GM12878 (cell line): ENCODE measurements around the gene UNC119. TPM values are rescaled to one million over a fixed set of nuclear protein-coding genes. Genes with fewer than 3 reads are reported as not detected.

Experiments
- BHLHE40 ChIP-seq, 2 experiments: fragments of 450-650 bp in 1 of 2; IDR thresholded peaks; 2 replicates each; pipeline ENCODE4 v1.6.1; 2011 to 2017; ENCODE audit warnings: low read depth in 2 of 2, borderline replicate concordance in 1 of 2, improper control_type of control experiment in 1 of 2, low read length in 1 of 2, mild to moderate bottlenecking in 1 of 2
- ESRRA ChIP-seq: IDR thresholded peaks from 2 replicates; pipeline ENCODE4 v1.6.1; 2012; ENCODE audit warnings: mild to moderate bottlenecking, low read length, improper control_type of control experiment
- FOS ChIP-seq: IDR thresholded peaks from 3 replicates; pipeline ENCODE4 v1.6.1; 2011; ENCODE audit warnings: borderline replicate concordance; ENCODE audit not compliant: insufficient read length; ENCODE audit errors: extremely low read depth
- FOXK2 ChIP-seq: fragments of 450-650 bp; IDR thresholded peaks from 2 replicates; pipeline ENCODE4 v1.6.1; 2017; ENCODE audit warnings: mild to moderate bottlenecking, moderate library complexity
- GABPA ChIP-seq: IDR thresholded peaks from 2 replicates; pipeline ENCODE4 v1.6.1; 2014; ENCODE audit warnings: antibody characterized with exemption, low read depth, mild to moderate bottlenecking, inconsistent platforms
- HDAC2 ChIP-seq: fragments of 200-600 bp; sonication (generic); IDR thresholded peaks from 2 replicates; pipeline ENCODE4 v1.6.1; 2017
- IRF4 ChIP-seq: IDR thresholded peaks from 2 replicates; pipeline ENCODE4 v1.6.1; 2011; ENCODE audit warnings: low read depth, low read length
- KDM1A ChIP-seq: fragments of 200-600 bp; sonication (generic); IDR thresholded peaks from 2 replicates; pipeline ENCODE4 v1.6.1; 2016; ENCODE audit warnings: borderline replicate concordance
- NFIC ChIP-seq: IDR thresholded peaks from 2 replicates; pipeline ENCODE4 v1.6.1; 2012; ENCODE audit warnings: low read depth, mild to moderate bottlenecking, inconsistent platforms, low read length, moderate library complexity
- NR2C2 ChIP-seq: IDR thresholded peaks from 2 replicates; pipeline ENCODE4 v1.6.1; 2011; ENCODE audit warnings: borderline replicate concordance, low read depth; ENCODE audit not compliant: control insufficient read depth, insufficient read length
- RFX5 ChIP-seq: IDR thresholded peaks from 2 replicates; pipeline ENCODE4 v1.6.1; 2011; ENCODE audit warnings: low read depth, low read length, improper control_type of control experiment
- SREBF1 ChIP-seq: IDR thresholded peaks from 2 replicates; pipeline ENCODE4 v1.6.1; 2012; ENCODE audit warnings: mild to moderate bottlenecking, low read length
- TAF1 ChIP-seq: IDR thresholded peaks from 2 replicates; pipeline ENCODE4 v1.6.1; 2011; ENCODE audit warnings: mild to moderate bottlenecking, low read depth, low read length, borderline replicate concordance
- TARDBP ChIP-seq: IDR thresholded peaks from 2 replicates; pipeline ENCODE4 v1.6.1; 2016; ENCODE audit warnings: borderline replicate concordance
- TCF7 ChIP-seq: IDR thresholded peaks from 2 replicates; pipeline ENCODE4 v1.6.1; 2014; ENCODE audit warnings: antibody characterized with exemption, borderline replicate concordance
- WRNIP1 ChIP-seq: IDR thresholded peaks from 2 replicates; pipeline ENCODE4 v1.6.1; 2011; ENCODE audit warnings: low read depth, low read length, improper control_type of control experiment, borderline replicate concordance
- YY1 ChIP-seq: IDR thresholded peaks from 2 replicates; pipeline ENCODE4 v1.6.1; 2011; ENCODE audit warnings: low read depth, mild to moderate bottlenecking, low read length
- ZBED1 ChIP-seq: IDR thresholded peaks from 2 replicates; pipeline ENCODE4 v1.6.1; 2016; ENCODE audit warnings: borderline replicate concordance
- ZNF24 ChIP-seq: fragments of 450-650 bp; IDR thresholded peaks from 2 replicates; pipeline ENCODE4 v1.6.1; 2017; ENCODE audit warnings: antibody characterized with exemption, mild to moderate bottlenecking
- ZNF274 ChIP-seq: IDR thresholded peaks from one replicate; pipeline ENCODE4 v1.8.0; 2011; ENCODE audit not compliant: insufficient read length, insufficient read depth
- ZZZ3 ChIP-seq: IDR thresholded peaks from 2 replicates; pipeline ENCODE4 v1.6.1; 2011; ENCODE audit warnings: low read depth; ENCODE audit not compliant: control insufficient read depth, insufficient read length
- polyA plus RNA-seq, 11 experiments: library from polyadenylated mRNA; depleted of rRNA in 4 of 11; unstranded in 6 of 11; stranded (reverse) in 5 of 11; fragments of >200 nt; fragmentation: Nextera tagmentation in 4 of 11; fragmentation: Illumina TruSeq in 1 of 11; extraction: Ambion mirVana in 4 of 11; extraction: Trizol in 1 of 11; gene quantifications; 1 replicate in 1 of 11; 2 replicates in 10 of 11; pipeline versions ENCODE4 v1.2.1 to v1.2.3, GENCODE V29; 2011 to 2016; ENCODE audit warnings: inconsistent platforms in 2 of 11, missing spikeins in 2 of 11, low read depth in 1 of 11
- total RNA-seq, 4 experiments: library from RNA; depleted of rRNA in 3 of 4; stranded (reverse); fragments of >200 nt in 3 of 4; fragmentation: Illumina TruSeq in 1 of 4; extraction: Trizol in 1 of 4; gene quantifications; 2 replicates each; pipeline versions ENCODE4 v1.2.1 to v1.2.3, GENCODE V29; 2013 to 2021
- TF ChIP-seq, protein P1 (sequence below): IDR thresholded peaks from 2 replicates; pipeline ENCODE4 v1.6.1; 2011; ENCODE audit warnings: borderline replicate concordance, low read depth, mild to moderate bottlenecking, moderate library complexity, mixed read lengths, low read length; ENCODE audit not compliant: insufficient read depth; ENCODE audit errors: extremely low read length
- TF ChIP-seq, protein P2 (sequence below): IDR thresholded peaks from 2 replicates; pipeline ENCODE4 v1.6.1; 2011; ENCODE audit warnings: mild to moderate bottlenecking, low read depth, low read length, moderate library complexity; ENCODE audit not compliant: insufficient replicate concordance
- TF ChIP-seq, protein P3 (sequence below): IDR thresholded peaks from 2 replicates; pipeline ENCODE4 v1.6.1; 2012; ENCODE audit warnings: low read depth, low read length, improper control_type of control experiment
- TF ChIP-seq, protein P4 (sequence below): fragments of 450-650 bp; IDR thresholded peaks from 2 replicates; pipeline ENCODE4 v1.6.1; 2018; ENCODE audit warnings: borderline replicate concordance, mild to moderate bottlenecking; ENCODE audit not compliant: partially characterized antibody

Gene UNC119
- total and polyA plus RNA-seq, 10 of the 15 experiments (the other 5 are each of a cell fraction or from before 2014, with no cell fraction given), result 2.7 to 436 (median 57.8) TPM

DNA sequence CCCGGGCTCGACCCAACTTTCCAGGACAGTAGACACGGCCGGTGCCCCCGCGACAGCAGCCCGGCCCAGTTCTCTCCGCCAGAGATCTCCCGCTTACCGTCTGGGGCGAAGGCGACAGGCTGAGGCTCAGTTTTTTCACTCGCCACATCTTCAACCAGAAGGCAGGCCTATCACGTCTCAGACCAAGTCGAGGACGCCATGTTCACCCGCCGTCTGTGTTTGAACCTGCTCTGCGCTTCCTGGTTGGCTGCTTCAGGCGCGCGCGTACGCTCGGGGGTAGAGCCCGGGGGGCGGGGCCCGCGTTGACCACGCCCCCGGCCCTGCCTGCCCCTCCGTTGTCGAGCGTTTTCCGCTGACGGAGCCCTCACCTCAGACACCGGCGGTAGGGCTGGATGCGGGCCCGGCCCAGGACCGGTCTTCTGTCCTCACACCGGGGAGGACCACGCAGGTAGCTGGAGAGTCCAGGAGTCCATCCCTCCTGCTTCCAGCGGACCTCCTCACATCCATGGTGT lies 46.4 kb upstream of the UNC119 start, which contains the start of gene SPAG5 (continued):
- TF ChIP-seq, protein P1, sequence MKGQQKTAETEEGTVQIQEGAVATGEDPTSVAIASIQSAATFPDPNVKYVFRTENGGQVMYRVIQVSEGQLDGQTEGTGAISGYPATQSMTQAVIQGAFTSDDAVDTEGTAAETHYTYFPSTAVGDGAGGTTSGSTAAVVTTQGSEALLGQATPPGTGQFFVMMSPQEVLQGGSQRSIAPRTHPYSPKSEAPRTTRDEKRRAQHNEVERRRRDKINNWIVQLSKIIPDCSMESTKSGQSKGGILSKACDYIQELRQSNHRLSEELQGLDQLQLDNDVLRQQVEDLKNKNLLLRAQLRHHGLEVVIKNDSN, result no peak
- TF ChIP-seq BHLHE40 (IDR thresholded peaks at IDR 0.05; ENCODE audit: borderline replicate concordance in 1 of 2, low read depth in 2 of 2, low read length in 1 of 2), result peak in 1 of 2 experiments; percentile 39; a peak in 2 of 4 replicates
- TF ChIP-seq RFX5, result peak; percentile 34; the same call in 1 of the 2 replicates
- no peak for TF ChIP-seq KDM1A
- TF ChIP-seq FOS, result no peak
- TF ChIP-seq YY1, result peak; percentile 93
- no peak for TF ChIP-seq ZZZ3
- TF ChIP-seq, protein P2, sequence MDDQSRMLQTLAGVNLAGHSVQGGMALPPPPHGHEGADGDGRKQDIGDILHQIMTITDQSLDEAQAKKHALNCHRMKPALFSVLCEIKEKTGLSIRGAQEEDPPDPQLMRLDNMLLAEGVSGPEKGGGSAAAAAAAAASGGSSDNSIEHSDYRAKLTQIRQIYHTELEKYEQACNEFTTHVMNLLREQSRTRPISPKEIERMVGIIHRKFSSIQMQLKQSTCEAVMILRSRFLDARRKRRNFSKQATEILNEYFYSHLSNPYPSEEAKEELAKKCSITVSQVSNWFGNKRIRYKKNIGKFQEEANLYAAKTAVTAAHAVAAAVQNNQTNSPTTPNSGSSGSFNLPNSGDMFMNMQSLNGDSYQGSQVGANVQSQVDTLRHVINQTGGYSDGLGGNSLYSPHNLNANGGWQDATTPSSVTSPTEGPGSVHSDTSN, result no peak
- no peak for TF ChIP-seq WRNIP1
- TF ChIP-seq, protein P3, sequence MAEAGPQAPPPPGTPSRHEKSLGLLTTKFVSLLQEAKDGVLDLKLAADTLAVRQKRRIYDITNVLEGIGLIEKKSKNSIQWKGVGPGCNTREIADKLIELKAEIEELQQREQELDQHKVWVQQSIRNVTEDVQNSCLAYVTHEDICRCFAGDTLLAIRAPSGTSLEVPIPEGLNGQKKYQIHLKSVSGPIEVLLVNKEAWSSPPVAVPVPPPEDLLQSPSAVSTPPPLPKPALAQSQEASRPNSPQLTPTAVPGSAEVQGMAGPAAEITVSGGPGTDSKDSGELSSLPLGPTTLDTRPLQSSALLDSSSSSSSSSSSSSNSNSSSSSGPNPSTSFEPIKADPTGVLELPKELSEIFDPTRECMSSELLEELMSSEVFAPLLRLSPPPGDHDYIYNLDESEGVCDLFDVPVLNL, result peak; percentile 99
- TF ChIP-seq TCF7, result no peak
- TF ChIP-seq NFIC, result no peak
- TF ChIP-seq ZBED1, result no peak
- no peak for TF ChIP-seq IRF4
- no peak for TF ChIP-seq GABPA
- no peak for TF ChIP-seq TARDBP
- TF ChIP-seq ESRRA, result no peak
- TF ChIP-seq SREBF1, result no peak
- no peak for TF ChIP-seq ZNF24
- no peak for TF ChIP-seq ZNF274
- peak; percentile 78 for TF ChIP-seq TAF1
- no peak for TF ChIP-seq FOXK2
- TF ChIP-seq, protein P4, sequence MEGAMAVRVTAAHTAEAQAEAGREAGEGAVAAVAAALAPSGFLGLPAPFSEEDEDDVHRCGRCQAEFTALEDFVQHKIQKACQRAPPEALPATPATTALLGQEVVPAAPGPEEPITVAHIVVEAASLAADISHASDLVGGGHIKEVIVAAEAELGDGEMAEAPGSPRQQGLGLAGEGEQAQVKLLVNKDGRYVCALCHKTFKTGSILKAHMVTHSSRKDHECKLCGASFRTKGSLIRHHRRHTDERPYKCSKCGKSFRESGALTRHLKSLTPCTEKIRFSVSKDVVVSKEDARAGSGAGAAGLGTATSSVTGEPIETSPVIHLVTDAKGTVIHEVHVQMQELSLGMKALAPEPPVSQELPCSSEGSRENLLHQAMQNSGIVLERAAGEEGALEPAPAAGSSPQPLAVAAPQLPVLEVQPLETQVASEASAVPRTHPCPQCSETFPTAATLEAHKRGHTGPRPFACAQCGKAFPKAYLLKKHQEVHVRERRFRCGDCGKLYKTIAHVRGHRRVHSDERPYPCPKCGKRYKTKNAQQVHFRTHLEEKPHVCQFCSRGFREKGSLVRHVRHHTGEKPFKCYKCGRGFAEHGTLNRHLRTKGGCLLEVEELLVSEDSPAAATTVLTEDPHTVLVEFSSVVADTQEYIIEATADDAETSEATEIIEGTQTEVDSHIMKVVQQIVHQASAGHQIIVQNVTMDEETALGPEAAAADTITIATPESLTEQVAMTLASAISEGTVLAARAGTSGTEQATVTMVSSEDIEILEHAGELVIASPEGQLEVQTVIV, result no peak
- TF ChIP-seq HDAC2, result 0 out of 2 replicates have a peak, but pooled peaks have one; percentile 84
- TF ChIP-seq NR2C2, result no peak
